OCI-LY7 (cell line): ENCODE measurements around the gene LUC7L3. TPM values are rescaled to one million over a fixed set of nuclear protein-coding genes. Genes with fewer than 3 reads are reported as not detected.

Experiments
- BruUV-seq: library from RNA; stranded (reverse); fragments of 400-500 nt; replicated peaks from 2 replicates; lab custom pipeline; 2021; lab: Mats Ljungman, UMichigan
- CTCF ChIA-PET: fragments of 300-600 bp; sonication (Branson Sonifier 250); formaldehyde crosslinking; loops from one replicate; lab custom pipeline; 2022; ENCODE audit warnings: antibody characterized with exemption; ENCODE audit not compliant: unreplicated experiment; lab: Charles Lee
- POLR2A ChIA-PET: fragments of 300-600 bp; sonication (Branson Sonifier 250); formaldehyde crosslinking; loops from one replicate; lab custom pipeline; 2022; ENCODE audit warnings: antibody characterized with exemption; lab: Charles Lee
- DNase-seq: peaks from one replicate; pipeline ENCODE4 v3.0.0-alpha.2; 2015; ENCODE audit warnings: low spot score
- H2AFZ ChIP-seq: fragments of 200-600 bp; sonication (generic), shearing (Covaris generic); 2 replicates; pipeline ENCODE4 v1.6.1; 2014; ENCODE audit warnings: mild to moderate bottlenecking, antibody characterized with exemption, low read length, moderate library complexity
- H3K27ac ChIP-seq: fragments of 200-600 bp; sonication (generic); 2 replicates; pipeline ENCODE4 v1.5.1; 2014; ENCODE audit warnings: mixed run types, low read depth, mild to moderate bottlenecking, moderate library complexity, low read length, inconsistent platforms; ENCODE audit not compliant: poor library complexity, severe bottlenecking
- H3K36me3 ChIP-seq: fragments of 200-600 bp; sonication (generic); 2 replicates; pipeline ENCODE4 v1.6.1; 2014; ENCODE audit warnings: mild to moderate bottlenecking, antibody characterized with exemption, low read length, moderate library complexity, mixed read lengths; ENCODE audit not compliant: insufficient read depth
- H3K4me1 ChIP-seq: fragments of 200-600 bp; sonication (generic); 2 replicates; pipeline ENCODE4 v1.5.1; 2014; ENCODE audit warnings: mild to moderate bottlenecking, low read length; ENCODE audit not compliant: insufficient read depth, poor library complexity, severe bottlenecking
- H3K4me2 ChIP-seq: fragments of 200-600 bp; sonication (generic); 2 replicates; pipeline ENCODE4 v1.6.1; 2014; ENCODE audit warnings: mild to moderate bottlenecking, low read length
- H3K4me3 ChIP-seq: fragments of 200-600 bp; sonication (generic); 2 replicates; pipeline ENCODE4 v1.5.1; 2014; ENCODE audit warnings: mild to moderate bottlenecking, low read depth, low read length; ENCODE audit not compliant: poor library complexity, severe bottlenecking
- H3K79me2 ChIP-seq: fragments of 200-600 bp; sonication (generic); 2 replicates; pipeline ENCODE4 v1.6.1; 2016; ENCODE audit warnings: low read depth, mild to moderate bottlenecking, low read length, moderate library complexity, mixed read lengths; ENCODE audit not compliant: insufficient read depth
- H3K9me2 ChIP-seq: fragments of 200-600 bp; sonication (generic); 2 replicates; pipeline ENCODE4 v1.6.1; 2016; ENCODE audit warnings: mild to moderate bottlenecking, low read length, mixed read lengths; ENCODE audit not compliant: insufficient read depth
- H3K9me3 ChIP-seq: fragments of 200-600 bp; sonication (generic); 2 replicates; pipeline ENCODE4 v1.6.1; 2014; ENCODE audit warnings: mild to moderate bottlenecking, mixed run types, low read length, mixed read lengths
- H4K20me1 ChIP-seq: fragments of 200-600 bp; sonication (generic); 2 replicates; pipeline ENCODE4 v1.6.1; 2014; ENCODE audit warnings: mild to moderate bottlenecking, antibody characterized with exemption, low read length, moderate library complexity, mixed read lengths; ENCODE audit not compliant: insufficient read depth
- CTCF ChIP-seq: fragments of 200-600 bp; sonication (generic); conservative IDR thresholded peaks from 2 replicates; pipeline ENCODE4 v1.5.1; 2014; ENCODE audit warnings: mild to moderate bottlenecking, antibody characterized with exemption, low read length, moderate library complexity, mixed read lengths
- EZH2phosphoT487 ChIP-seq: fragments of 200-600 bp; sonication (generic); IDR thresholded peaks from 2 replicates; pipeline ENCODE4 v1.6.1; 2018; ENCODE audit warnings: low read depth, borderline replicate concordance, mild to moderate bottlenecking, mixed run types, antibody characterized with exemption, low read length, moderate library complexity, mixed read lengths
- intact Hi-C: fragments of 100-400 bp; cut with micrococcal nuclease; formaldehyde crosslinking; loops from one replicate; pipeline ENCODE4 v1.10.0; 2022; ENCODE audit not compliant: unreplicated experiment
- total RNA-seq, 2 experiments: library from RNA; depleted of rRNA in 1 of 2; stranded (reverse); fragments of >200 nt in 1 of 2; shearing (Covaris generic) in 1 of 2; gene quantifications; 2 replicates each; pipeline ENCODE4 v1.2.3, GENCODE V29; 2014 to 2022

The LUC7L3 gene
- total RNA-seq, 2 experiments from 2014 or later, result 109 to 190 TPM

GRCh38 chr17:50676065-50676975, 43.1 kb upstream of the LUC7L3 start:
- no peak for TF ChIP-seq CTCF
- TF ChIP-seq EZH2phosphoT487, result no peak

GRCh38 chr17:50677851-50678375, 41.5 kb upstream of the LUC7L3 start:
- intact Hi-C loops, result no loop called here
- Histone ChIP-seq H4K20me1 (no peaks in the 10 kb centered on the region), H3K4me1 (no peaks in the 10 kb centered on the region), H2AFZ (no peak overlapping the region), H3K27ac (no peak overlapping the region), H3K9me2 (no peaks in the 10 kb centered on the region), H3K4me3 (no peak overlapping the region), H3K36me3 (no peaks in the 10 kb centered on the region), H3K9me3 (no peaks in the 10 kb centered on the region), H3K4me2 (no peak overlapping the region), H3K79me2 (no peaks in the 10 kb centered on the region)
- CTCF ChIA-PET, result no interaction called here
- no peak for DNase-seq
- POLR2A ChIA-PET, result no interaction called here
- no peak for TF ChIP-seq CTCF
- no peak for TF ChIP-seq EZH2phosphoT487
- no TSS peak for BruUV-seq

More at GRCh38 chr17:50676065-50676975, 43.1 kb upstream of the LUC7L3 start:
- Histone ChIP-seq H2AFZ (no peak overlapping the region), H3K9me2 (no peaks in the 10 kb centered on the region), H3K9me3 (no peaks in the 10 kb centered on the region), H4K20me1 (no peaks in the 10 kb centered on the region), H3K79me2 (no peaks in the 10 kb centered on the region), H3K36me3 (no peaks in the 10 kb centered on the region), H3K4me1 (no peaks in the 10 kb centered on the region), H3K4me3 (no peak overlapping the region), H3K27ac (no peak overlapping the region), H3K4me2 (no peak overlapping the region)
- intact Hi-C loops, result no loop called here
- BruUV-seq, result no TSS peak
- ChIA-PET POLR2A (no interaction called here), CTCF (no interaction called here)
- DNase-seq, result no peak

GRCh38 chr17:50679008-50679544, 40.3 kb upstream of the LUC7L3 start:
- no peak overlapping the region for H2AFZ ChIP-seq
- H3K9me2 ChIP-seq, result no peaks in the 10 kb centered on the region
- no peaks in the 10 kb centered on the region for H3K79me2 ChIP-seq
- POLR2A ChIA-PET, result no interaction called here
- no peaks in the 10 kb centered on the region for H3K9me3 ChIP-seq
- CTCF ChIA-PET, result no interaction called here
- TF ChIP-seq CTCF, result no peak
- TF ChIP-seq EZH2phosphoT487, result no peak
- intact Hi-C loops, result no loop called here
- no peak for DNase-seq
- H4K20me1 ChIP-seq, result no peaks in the 10 kb centered on the region
- no TSS peak for BruUV-seq
- H3K36me3 ChIP-seq, result no peaks in the 10 kb centered on the region
- no peak overlapping the region for H3K4me3 ChIP-seq
- no peak overlapping the region for H3K27ac ChIP-seq
- H3K4me2 ChIP-seq, result no peak overlapping the region
- no peaks in the 10 kb centered on the region for H3K4me1 ChIP-seq
